B cell (primary cell): Measurements from ENCODE around the gene DPH1. TPM values are rescaled to one million over a fixed set of nuclear protein-coding genes. Genes with fewer than 3 reads are reported as not detected.

Experiments
- ATAC-seq: fragments of 200-7000 bp; cut with Tn5 transposase; one replicate; pipeline ENCODE4 v1.10.0; 2021; ENCODE audit warnings: low read depth, mild to moderate bottlenecking, moderate number of reproducible peaks, moderate library complexity
- CTCF ChIA-PET: fragments of 350-600 bp; sonication (Branson Sonifier 250); formaldehyde crosslinking; loops from one replicate; lab custom pipeline; 2021; ENCODE audit warnings: antibody characterized with exemption, inconsistent platforms; lab: Charles Lee
- POLR2A ChIA-PET: fragments of 350-600 bp; sonication (Branson Sonifier 250); formaldehyde crosslinking; loops from one replicate; lab custom pipeline; 2021; ENCODE audit warnings: antibody characterized with exemption; lab: Charles Lee
- DNase-seq: peaks from one replicate; pipeline ENCODE4 v3.0.0; 2013
- H2AFZ ChIP-seq: 2 replicates; pipeline ENCODE4 v1.6.1; 2012; ENCODE audit warnings: mild to moderate bottlenecking, low read depth, low read length; ENCODE audit not compliant: insufficient read depth, poor library complexity, severe bottlenecking
- H3K27ac ChIP-seq, 2 donors: 1 replicate in 1 of 2; 2 replicates in 1 of 2; pipeline ENCODE4 v1.5.1; 2012 to 2013; ENCODE audit warnings: low read length in 2 of 2, mild to moderate bottlenecking in 2 of 2, moderate library complexity in 1 of 2
- H3K27me3 ChIP-seq, 4 experiments: fragments of 200-600 bp in 1 of 4; sonication (generic) in 1 of 4; replicated peaks in 1 of 4; 1 replicate in 2 of 4; 2 replicates in 2 of 4; pipeline versions ENCODE4 v1.6.1 to v1.7.0; 2013 to 2016; ENCODE audit warnings: low read length in 3 of 4, mild to moderate bottlenecking in 2 of 4, mixed read lengths in 1 of 4, moderate library complexity in 1 of 4; ENCODE audit not compliant: insufficient read depth in 4 of 4, control insufficient read depth in 3 of 4; ENCODE audit errors: control extremely low read depth in 1 of 4
- H3K36me3 ChIP-seq, 2 experiments: replicated peaks in 1 of 2; 1 replicate in 1 of 2; 2 replicates in 1 of 2; pipeline versions ENCODE4 v1.6.1 to v1.7.1; 2013; ENCODE audit warnings: low read length in 1 of 2; ENCODE audit not compliant: insufficient read depth in 2 of 2, control insufficient read depth in 1 of 2; ENCODE audit errors: control extremely low read depth in 1 of 2, extremely low read depth in 1 of 2
- H3K4me1 ChIP-seq, 2 donors: fragments of 200-600 bp in 1 of 2; sonication (generic) in 1 of 2; 1 replicate in 1 of 2; 2 replicates in 1 of 2; pipeline versions ENCODE4 v1.5.1 to v1.6.1; 2013 to 2017; ENCODE audit warnings: low read length in 2 of 2; ENCODE audit not compliant: control insufficient read depth in 2 of 2, insufficient read depth in 2 of 2
- H3K4me2 ChIP-seq: replicated peaks from 2 replicates; pipeline ENCODE3; 2012; ENCODE audit warnings: mild to moderate bottlenecking, low read depth, low read length; ENCODE audit not compliant: poor library complexity, severe bottlenecking
- H3K4me3 ChIP-seq, 5 experiments: fragments of 200-600 bp in 1 of 5; sonication (generic) in 1 of 5; 1 replicate in 3 of 5; 2 replicates in 2 of 5; pipeline versions ENCODE4 v1.5.1 to v1.7.0; 2011 to 2016; ENCODE audit warnings: low read length in 4 of 5, mild to moderate bottlenecking in 4 of 5, low read depth in 2 of 5, control low read depth in 1 of 5, moderate library complexity in 1 of 5; ENCODE audit not compliant: insufficient read depth in 1 of 5; ENCODE audit errors: control extremely low read depth in 1 of 5, extremely low read depth in 1 of 5
- H3K79me2 ChIP-seq: fragments of 200-600 bp; sonication (generic); one replicate; pipeline ENCODE4 v1.6.0; 2016; ENCODE audit warnings: low read length; ENCODE audit not compliant: control insufficient read depth, insufficient read depth
- H3K9ac ChIP-seq: fragments of 200-600 bp; sonication (generic); 2 replicates; pipeline ENCODE4 v1.6.1; 2017; ENCODE audit warnings: mild to moderate bottlenecking, low read length, moderate library complexity
- H3K9me3 ChIP-seq, 3 donors: one replicate each; pipeline versions ENCODE4 v1.6.1 to v1.7.1; 2013; ENCODE audit warnings: low read length in 2 of 3; ENCODE audit not compliant: control insufficient read depth in 2 of 3, insufficient read depth in 1 of 3; ENCODE audit errors: control extremely low read depth in 1 of 3
- H4K20me1 ChIP-seq: 2 replicates; pipeline ENCODE4 v1.6.0; 2012; ENCODE audit warnings: mild to moderate bottlenecking, low read length; ENCODE audit not compliant: insufficient read depth, control insufficient read depth, poor library complexity, severe bottlenecking
- H3K27ac Mint-ChIP-seq: one replicate; pipeline ENCODE4 v1.8.0; 2021; ENCODE audit warnings: mixed read lengths
- H3K27me3 Mint-ChIP-seq: one replicate; pipeline ENCODE4 v1.8.0; 2021; ENCODE audit warnings: mixed read lengths
- H3K4me1 Mint-ChIP-seq: one replicate; pipeline ENCODE4 v1.8.0; 2021; ENCODE audit warnings: mixed read lengths
- H3K4me3 Mint-ChIP-seq: one replicate; pipeline ENCODE4 v1.8.0; 2021; ENCODE audit warnings: mixed read lengths
- H3K9me3 Mint-ChIP-seq: one replicate; pipeline ENCODE4 v1.8.0; 2022; ENCODE audit warnings: mixed read lengths; ENCODE audit not compliant: insufficient read depth
- EZH2 ChIP-seq: IDR thresholded peaks from 2 replicates; pipeline ENCODE4 v1.6.1; 2012; ENCODE audit warnings: borderline replicate concordance, low read depth, mild to moderate bottlenecking, moderate library complexity, low read length; ENCODE audit not compliant: insufficient read depth, poor library complexity, severe bottlenecking
- WGBS: methylation state at CpG from one replicate; pipeline ENCODE4 v1.1.5; 2013; ENCODE audit warnings: missing lambda C conversion rate; ENCODE audit not compliant: insufficient coverage; 5-methylcytosine and 5-hydroxymethylcytosine counted together
- intact Hi-C: fragments of 100-400 bp; cut with micrococcal nuclease; formaldehyde crosslinking; loops from one replicate; pipeline ENCODE4 v1.10.0; 2022
- polyA plus RNA-seq: library from polyadenylated mRNA; depleted of rRNA; stranded (reverse); fragments of >200 nt; gene quantifications from 2 replicates; pipeline ENCODE4 v1.2.3, GENCODE V29; 2012
- total RNA-seq, 2 donors: library from RNA; stranded (reverse); fragments of 120-200 nt in 1 of 2; gene quantifications; 1 replicate in 1 of 2; 2 replicates in 1 of 2; pipeline versions ENCODE4 v1.2.3 to v1.2.4, GENCODE V29; 2013 to 2022
- TF ChIP-seq, protein P1 (sequence below): fragments of 200-600 bp; IDR thresholded peaks from one replicate; pipeline ENCODE4 v1.8.0; 2022; ENCODE audit warnings: antibody characterized with exemption, mild to moderate bottlenecking

Gene DPH1
- total and polyA plus RNA-seq, 2 donors (not counting 1 experiment from before 2014, with no cell fraction given): 83.6 to 105 TPM

DNA sequence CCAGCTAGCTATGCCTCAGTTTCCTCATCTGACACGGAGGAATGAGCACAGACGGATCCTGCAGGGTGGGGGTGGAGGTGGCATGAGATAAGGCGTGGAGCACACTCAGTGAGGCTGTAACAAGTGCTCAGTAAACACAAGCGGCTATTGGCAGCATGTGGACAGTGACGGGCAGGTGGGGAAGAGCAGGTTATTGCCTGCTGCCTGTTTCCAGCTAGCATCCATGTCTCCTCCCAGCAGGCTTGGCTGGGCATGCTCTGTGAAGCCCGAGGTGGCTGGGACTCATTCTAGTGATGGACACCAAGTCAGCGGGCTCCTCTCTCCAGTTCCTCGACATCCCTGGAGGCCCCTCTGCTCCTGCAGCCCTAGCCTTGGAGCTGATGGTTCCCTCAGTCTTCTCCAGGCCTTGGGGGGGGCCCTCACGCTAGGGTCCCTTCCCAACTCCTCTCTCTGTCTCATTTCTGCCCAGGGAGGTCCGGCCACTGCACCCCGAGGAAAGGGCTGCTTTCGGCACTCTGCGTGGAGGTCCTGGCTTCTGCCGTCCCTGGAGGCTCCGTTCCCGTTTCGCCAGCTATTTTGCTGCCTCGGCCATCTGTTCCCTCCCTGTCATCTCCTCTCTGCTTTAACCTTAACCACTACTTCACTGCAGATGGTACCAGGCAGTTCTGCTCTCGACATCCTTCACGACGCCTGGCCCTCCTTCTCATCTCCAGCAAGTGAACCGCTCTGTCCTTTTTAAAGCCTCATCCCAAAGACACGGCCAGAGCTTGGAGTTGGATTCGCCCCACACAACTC, 11.0 kb upstream of the DPH1 start:
- H3K27ac Mint-ChIP-seq: no peak overlapping the region
- CTCF ChIA-PET: no interaction called here
- DNase-seq (no peak), ATAC-seq (no peak)
- POLR2A ChIA-PET: interaction anchor here (0.6 kb wide), 1 partner anchor 28 kb away, joined by 5 read pairs; no protein-coding TSS in a partner anchor
- H3K79me2 ChIP-seq: no peaks in the 10 kb centered on the region
- intact Hi-C loops: no loop called here
- WGBS: 89% methylated on average over 24 of the region's 24 CpGs
- H3K27me3 Mint-ChIP-seq: peaks cover 58% of the 10 kb centered on the region
- H3K27ac ChIP-seq: no peak overlapping the region
- H3K9ac ChIP-seq: no peak overlapping the region
- no peak overlapping the region for H3K4me2 ChIP-seq
- H3K9me3 ChIP-seq: peaks cover 0 to 4% (median 0%) of the 10 kb centered on the region in 3 donors
- H3K9me3 Mint-ChIP-seq: no peaks in the 10 kb centered on the region
- no peaks in the 10 kb centered on the region for H3K36me3 ChIP-seq
- peaks cover 0 to 32% (median 9%) of the 10 kb centered on the region in 4 experiments for H3K27me3 ChIP-seq
- peaks cover 14 to 21% of the 10 kb centered on the region in 2 donors for H3K4me1 ChIP-seq
- H3K4me3 ChIP-seq: no peak overlapping the region
- no peak for TF ChIP-seq EZH2
- TF ChIP-seq, protein P1, sequence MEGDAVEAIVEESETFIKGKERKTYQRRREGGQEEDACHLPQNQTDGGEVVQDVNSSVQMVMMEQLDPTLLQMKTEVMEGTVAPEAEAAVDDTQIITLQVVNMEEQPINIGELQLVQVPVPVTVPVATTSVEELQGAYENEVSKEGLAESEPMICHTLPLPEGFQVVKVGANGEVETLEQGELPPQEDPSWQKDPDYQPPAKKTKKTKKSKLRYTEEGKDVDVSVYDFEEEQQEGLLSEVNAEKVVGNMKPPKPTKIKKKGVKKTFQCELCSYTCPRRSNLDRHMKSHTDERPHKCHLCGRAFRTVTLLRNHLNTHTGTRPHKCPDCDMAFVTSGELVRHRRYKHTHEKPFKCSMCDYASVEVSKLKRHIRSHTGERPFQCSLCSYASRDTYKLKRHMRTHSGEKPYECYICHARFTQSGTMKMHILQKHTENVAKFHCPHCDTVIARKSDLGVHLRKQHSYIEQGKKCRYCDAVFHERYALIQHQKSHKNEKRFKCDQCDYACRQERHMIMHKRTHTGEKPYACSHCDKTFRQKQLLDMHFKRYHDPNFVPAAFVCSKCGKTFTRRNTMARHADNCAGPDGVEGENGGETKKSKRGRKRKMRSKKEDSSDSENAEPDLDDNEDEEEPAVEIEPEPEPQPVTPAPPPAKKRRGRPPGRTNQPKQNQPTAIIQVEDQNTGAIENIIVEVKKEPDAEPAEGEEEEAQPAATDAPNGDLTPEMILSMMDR: no peak
- H3K4me3 Mint-ChIP-seq: no peak overlapping the region
- H4K20me1 ChIP-seq: no peaks in the 10 kb centered on the region
- H3K4me1 Mint-ChIP-seq: peaks cover 12% of the 10 kb centered on the region
- no peak overlapping the region for H2AFZ ChIP-seq

GRCh38 chr17:2019723-2020122, 10.2 kb upstream of the DPH1 start:
- no peak for TF ChIP-seq EZH2
- H3K27me3 ChIP-seq: peaks cover 0 to 38% (median 13%) of the 10 kb centered on the region in 4 experiments
- H3K4me1 ChIP-seq: peaks cover 23 to 29% of the 10 kb centered on the region in 2 donors
- Mint-ChIP-seq H3K9me3 (no peaks in the 10 kb centered on the region), H3K27me3 (peaks cover 54% of the 10 kb centered on the region), H3K4me1 (peaks cover 14% of the 10 kb centered on the region), H3K4me3 (no peak overlapping the region), H3K27ac (no peak overlapping the region)
- H3K9me3 ChIP-seq: peaks cover 0 to 4% (median 0%) of the 10 kb centered on the region in 3 donors
- no peak overlapping the region for H3K4me2 ChIP-seq
- POLR2A ChIA-PET: no interaction called here
- no peak overlapping the region for H3K9ac ChIP-seq
- CTCF ChIA-PET: interaction anchor here (1.5 kb wide), 1 partner anchor 225 kb away, joined by 7 read pairs; no protein-coding TSS in a partner anchor
- ATAC-seq: no peak
- no peak overlapping the region for H3K4me3 ChIP-seq
- DNase-seq: no peak
- no peaks in the 10 kb centered on the region for H3K79me2 ChIP-seq
- peaks cover 7% of the 10 kb centered on the region for H4K20me1 ChIP-seq
- no peaks in the 10 kb centered on the region for H3K36me3 ChIP-seq
- no peak overlapping the region for H2AFZ ChIP-seq
- intact Hi-C loops: no loop called here
- H3K27ac ChIP-seq: no peak overlapping the region
- WGBS: 92% methylated on average over 6 of the region's 8 CpGs
